Mesothelial cell of epicardium (in vitro differentiated cells): ENCODE results near the gene CSNK1D. TPM values are rescaled to one million over a fixed set of nuclear protein-coding genes. Genes with fewer than 3 reads are reported as not detected.
A peak's percentile ranks its signal among the peaks of the same experiment; 100 is the strongest.

Experiments used
- DNase-seq, 2 experiments: peaks; one replicate each; pipeline ENCODE4 v3.0.0; 2021; ENCODE audit warnings: low spot score in 2 of 2; ENCODE audit not compliant: unreplicated experiment in 2 of 2
- H3K27ac Mint-ChIP-seq: 2 replicates; pipeline ENCODE4 v1.8.0; 2021; ENCODE audit warnings: mixed read lengths
- H3K27me3 Mint-ChIP-seq: 2 replicates; pipeline ENCODE4 v1.8.0; 2021; ENCODE audit warnings: low read depth, mixed read lengths
- H3K36me3 Mint-ChIP-seq: 2 replicates; pipeline ENCODE4 v1.8.0; 2021; ENCODE audit warnings: mixed read lengths
- H3K4me1 Mint-ChIP-seq: 2 replicates; pipeline ENCODE4 v1.8.0; 2021; ENCODE audit warnings: mixed read lengths
- H3K4me3 Mint-ChIP-seq: 2 replicates; pipeline ENCODE4 v1.8.0; 2021; ENCODE audit warnings: mild to moderate bottlenecking, moderate library complexity, mixed read lengths
- H3K9me3 Mint-ChIP-seq: 2 replicates; pipeline ENCODE4 v1.8.0; 2021; ENCODE audit warnings: mixed read lengths
- CTCF ChIP-seq: fragments of 200-600 bp; sonication (generic); IDR thresholded peaks from one replicate; pipeline ENCODE4 v1.5.0; 2021; ENCODE audit warnings: antibody characterized with exemption; ENCODE audit not compliant: unreplicated experiment
- total RNA-seq: library from RNA; stranded (reverse); gene quantifications from 3 replicates; pipeline ENCODE4 v1.2.1, GENCODE V29; 2021

CSNK1D gene
- total RNA-seq, 1 donor from 2014 or later, result 204 TPM

GRCh38 chr17:82216301-82217119 is 57.0 kb downstream of the CSNK1D start:
- DNase-seq, result no peak
- TF ChIP-seq CTCF, result no peak
- Mint-ChIP-seq H3K27ac (no peak overlapping the region), H3K27me3 (peaks cover 2% of the 10 kb centered on the region), H3K9me3 (no peaks in the 10 kb centered on the region), H3K36me3 (no peaks in the 10 kb centered on the region), H3K4me3 (no peak overlapping the region), H3K4me1 (peaks cover 10% of the 10 kb centered on the region)

- Mint-ChIP-seq H3K27ac (peak overlapping the region; percentile 12), H3K4me3 (no peak overlapping the region), H3K4me1 (peaks cover 11% of the 10 kb centered on the region), H3K36me3 (no peaks in the 10 kb centered on the region), H3K9me3 (no peaks in the 10 kb centered on the region), H3K27me3 (no peaks in the 10 kb centered on the region)
- no peak for TF ChIP-seq CTCF
- DNase-seq, result no peak
Measured at GRCh38 chr17:82215972-82216300, 57.6 kb downstream of the CSNK1D start.

DNA sequence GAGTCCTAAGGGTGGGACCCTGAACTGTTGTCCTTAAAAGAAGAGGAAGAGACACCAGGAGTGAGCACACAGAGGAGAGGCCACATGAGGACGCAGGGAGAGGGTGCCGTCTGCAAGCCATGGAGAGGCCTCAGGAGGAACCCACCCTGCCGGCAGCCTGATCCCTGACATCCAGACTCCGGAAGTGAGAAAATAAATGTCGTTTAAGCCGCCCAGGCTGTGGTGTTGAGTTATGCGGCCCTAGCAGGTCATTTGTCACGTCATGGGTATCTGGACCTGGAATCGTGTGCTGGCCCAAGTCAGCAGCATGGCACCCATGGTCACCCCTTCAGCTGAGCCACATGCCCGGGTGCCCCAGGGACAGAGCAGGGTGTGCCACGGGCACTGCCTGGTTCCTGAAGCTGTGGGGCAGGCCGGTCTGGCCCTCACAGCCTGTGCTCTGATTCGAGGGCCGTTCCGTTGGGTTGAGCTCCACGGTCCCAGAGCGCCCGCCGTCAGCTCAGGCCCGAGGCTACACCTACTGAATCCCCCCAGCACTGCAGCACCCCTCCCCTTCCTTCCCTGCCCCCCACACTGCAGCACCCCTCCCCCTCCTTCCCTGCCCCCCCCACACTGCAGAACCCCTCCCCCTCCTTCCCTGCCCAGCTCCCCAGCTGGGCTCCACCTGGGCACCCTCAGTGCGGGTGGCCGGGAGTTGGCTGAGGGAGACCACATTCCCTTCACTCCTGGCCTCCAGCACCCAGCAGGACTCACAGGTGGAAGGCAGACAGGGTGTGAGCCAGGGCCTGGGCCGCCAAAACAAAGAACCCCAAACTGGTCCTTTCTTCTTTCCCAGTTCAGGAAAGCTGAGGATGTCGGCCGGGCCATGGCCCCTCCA is 58.2 kb downstream of the CSNK1D start:
- H3K27me3 Mint-ChIP-seq, result no peaks in the 10 kb centered on the region

DNA sequence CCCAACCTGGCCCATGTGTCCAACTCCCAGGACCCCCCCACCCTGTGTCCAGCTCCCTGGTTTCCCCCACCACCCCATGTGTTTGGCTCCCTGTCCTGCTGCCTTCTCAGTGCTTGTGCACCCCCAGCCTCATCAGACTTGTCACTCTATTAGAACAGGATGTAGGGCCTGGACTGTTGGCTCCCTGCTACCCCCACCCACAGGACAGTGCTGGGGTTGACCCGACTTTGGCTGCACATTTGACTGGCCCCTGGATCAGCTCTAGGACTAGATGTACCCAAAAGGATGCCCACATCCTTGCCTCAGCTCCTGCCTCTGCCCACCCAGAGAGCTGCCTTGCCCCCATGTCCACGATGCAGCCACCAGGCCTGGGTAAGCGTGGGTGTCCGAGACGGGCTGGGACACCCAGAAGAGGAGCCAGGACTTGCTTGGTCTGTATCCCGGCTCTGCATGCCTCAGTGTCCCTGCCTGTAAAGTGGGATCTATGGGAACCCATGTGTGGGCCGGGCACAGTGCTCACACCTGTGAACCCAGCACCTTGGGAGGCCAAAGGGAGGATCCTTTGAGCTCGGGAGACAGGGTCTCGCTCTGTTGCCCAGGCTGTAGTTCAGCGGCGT is 59.4 kb downstream of the CSNK1D start:
- Mint-ChIP-seq H3K4me3 (peak overlapping the region; percentile 60), H3K36me3 (no peaks in the 10 kb centered on the region), H3K27me3 (no peaks in the 10 kb centered on the region), H3K27ac (no peak overlapping the region), H3K4me1 (peaks cover 11% of the 10 kb centered on the region), H3K9me3 (no peaks in the 10 kb centered on the region)
- DNase-seq, result no peak
- TF ChIP-seq CTCF, result no peak

More for the DNA sequence above, 58.2 kb downstream of the CSNK1D start:
- DNase-seq, result no peak
- Mint-ChIP-seq H3K4me3 (peak overlapping the region; percentile 60), H3K4me1 (peaks cover 11% of the 10 kb centered on the region), H3K9me3 (no peaks in the 10 kb centered on the region), H3K36me3 (no peaks in the 10 kb centered on the region), H3K27ac (peak overlapping the region; percentile 12)
- no peak for TF ChIP-seq CTCF

GRCh38 chr17:82213251-82214011 is 60.1 kb downstream of the CSNK1D start:
- DNase-seq, result no peak
- H3K9me3 Mint-ChIP-seq, result no peaks in the 10 kb centered on the region
- H3K4me3 Mint-ChIP-seq, result peak overlapping the region; percentile 68
- no peaks in the 10 kb centered on the region for H3K36me3 Mint-ChIP-seq
- H3K4me1 Mint-ChIP-seq, result peaks cover 11% of the 10 kb centered on the region
- peak overlapping the region; percentile 21 for H3K27ac Mint-ChIP-seq
- H3K27me3 Mint-ChIP-seq, result no peaks in the 10 kb centered on the region
- no peak for TF ChIP-seq CTCF
